Measurements from ENCODE around the gene CDK9. TPM values are rescaled to one million over a fixed set of nuclear protein-coding genes. Genes with fewer than 3 reads are reported as not detected.
A peak's percentile ranks its signal among the peaks of the same experiment; 100 is the strongest.

CDK9 gene
- polyA plus RNA-seq, 1 experiment = 45.9 TPM

- no peak for TF ChIP-seq CTCF (IDR thresholded peaks at IDR 0.05; ENCODE audit: low read depth, low read length)
- DNase-seq (ENCODE audit: low read depth, low spot score) = peak; percentile 23
- H3K9me3 ChIP-seq (ENCODE audit: control insufficient read depth, insufficient read depth, low read length) = no peaks in the 10 kb centered on the region; the same call in 1 of the 2 replicates
- ChIA-PET POLR2A (interaction anchor here (0.8 to 1.1 kb wide), 2 partner anchors 37 to 61 kb away, joined by 3 read pairs; no protein-coding TSS in a partner anchor), CTCF (interaction anchor here (0.7 to 3.9 kb wide), 3 partner anchors 8 to 131 kb away, joined by 3 to 35 read pairs (median 5); partner anchors contain the start of gene TOR2A)
- peak overlapping the region; percentile 36 for H3K4me3 ChIP-seq (ENCODE audit: low read depth, low read length)
- no peak overlapping the region for H3K27ac ChIP-seq (ENCODE audit: low read depth, low read length)
- peaks cover 10% of the 10 kb centered on the region for H3K27me3 ChIP-seq (ENCODE audit: control insufficient read depth, insufficient read depth, low read length)
These were observed 43.3 kb upstream of the CDK9 start for GRCh38 chr9:127742435-127743088.

- Histone ChIP-seq H3K27me3 (ENCODE audit: control insufficient read depth, insufficient read depth, low read length) (peaks cover 21% of the 10 kb centered on the region), H3K27ac (ENCODE audit: low read depth, low read length) (no peak overlapping the region), H3K4me3 (ENCODE audit: low read depth, low read length) (no peak overlapping the region), H3K9me3 (ENCODE audit: control insufficient read depth, insufficient read depth, low read length) (no peaks in the 10 kb centered on the region; the same call in 1 of the 2 replicates)
- CTCF ChIA-PET = interaction anchor here (3.9 kb wide), 1 partner anchor 10 kb away, joined by 35 read pairs; the partner anchor contains the start of gene TOR2A
- POLR2A ChIA-PET = interaction anchor here (0.6 to 0.7 kb wide), 3 partner anchors 19 to 172 kb away, joined by 3 to 11 read pairs (median 7); no protein-coding TSS in a partner anchor
- no peak for DNase-seq (ENCODE audit: low read depth, low spot score)
- TF ChIP-seq CTCF (IDR thresholded peaks at IDR 0.05; ENCODE audit: low read depth, low read length) = no peak
These were observed 41.3 kb upstream of the CDK9 start for GRCh38 chr9:127744398-127745110.

- CTCF ChIA-PET = interaction anchor here (1.2 kb wide), 1 partner anchor 12 kb away, joined by 6 read pairs; the partner anchor contains the start of gene TOR2A
- Histone ChIP-seq H3K4me3 (ENCODE audit: low read depth, low read length) (no peak overlapping the region), H3K27me3 (ENCODE audit: control insufficient read depth, insufficient read depth, low read length) (peaks cover 27% of the 10 kb centered on the region), H3K9me3 (ENCODE audit: control insufficient read depth, insufficient read depth, low read length) (no peaks in the 10 kb centered on the region; the same call in 1 of the 2 replicates), H3K27ac (ENCODE audit: low read depth, low read length) (no peak overlapping the region)
- no peak for DNase-seq (ENCODE audit: low read depth, low spot score)
- POLR2A ChIA-PET = no interaction called here
- TF ChIP-seq CTCF (IDR thresholded peaks at IDR 0.05; ENCODE audit: low read depth, low read length) = no peak
These were observed 38.8 kb upstream of the CDK9 start for GRCh38 chr9:127746959-127747569.

GRCh38 chr9:127749090-127749787, 36.6 kb upstream of the CDK9 start:
- Histone ChIP-seq H3K27me3 (ENCODE audit: control insufficient read depth, insufficient read depth, low read length) (peaks cover 39% of the 10 kb centered on the region), H3K4me3 (ENCODE audit: low read depth, low read length) (no peak overlapping the region), H3K27ac (ENCODE audit: low read depth, low read length) (no peak overlapping the region), H3K9me3 (ENCODE audit: control insufficient read depth, insufficient read depth, low read length) (no peaks in the 10 kb centered on the region; the same call in 1 of the 2 replicates)
- DNase-seq (ENCODE audit: low read depth, low spot score) = no peak
- POLR2A ChIA-PET = no interaction called here
- no peak for TF ChIP-seq CTCF (IDR thresholded peaks at IDR 0.05; ENCODE audit: low read depth, low read length)
- CTCF ChIA-PET = no interaction called here

All from AG04450 (cell line).